Erythroblast (primary cell): ENCODE results near the gene OPA3.

Experiments used
- GATA1 ChIP-seq: IDR thresholded peaks from 2 replicates; pipeline ENCODE4 v1.6.1; 2011; ENCODE audit warnings: low read depth, mild to moderate bottlenecking, control low read depth, low read length, moderate library complexity
- POLR2A ChIP-seq: IDR thresholded peaks from 2 replicates; pipeline ENCODE4 v1.6.1; 2011; ENCODE audit warnings: mild to moderate bottlenecking, low read length

DNA sequence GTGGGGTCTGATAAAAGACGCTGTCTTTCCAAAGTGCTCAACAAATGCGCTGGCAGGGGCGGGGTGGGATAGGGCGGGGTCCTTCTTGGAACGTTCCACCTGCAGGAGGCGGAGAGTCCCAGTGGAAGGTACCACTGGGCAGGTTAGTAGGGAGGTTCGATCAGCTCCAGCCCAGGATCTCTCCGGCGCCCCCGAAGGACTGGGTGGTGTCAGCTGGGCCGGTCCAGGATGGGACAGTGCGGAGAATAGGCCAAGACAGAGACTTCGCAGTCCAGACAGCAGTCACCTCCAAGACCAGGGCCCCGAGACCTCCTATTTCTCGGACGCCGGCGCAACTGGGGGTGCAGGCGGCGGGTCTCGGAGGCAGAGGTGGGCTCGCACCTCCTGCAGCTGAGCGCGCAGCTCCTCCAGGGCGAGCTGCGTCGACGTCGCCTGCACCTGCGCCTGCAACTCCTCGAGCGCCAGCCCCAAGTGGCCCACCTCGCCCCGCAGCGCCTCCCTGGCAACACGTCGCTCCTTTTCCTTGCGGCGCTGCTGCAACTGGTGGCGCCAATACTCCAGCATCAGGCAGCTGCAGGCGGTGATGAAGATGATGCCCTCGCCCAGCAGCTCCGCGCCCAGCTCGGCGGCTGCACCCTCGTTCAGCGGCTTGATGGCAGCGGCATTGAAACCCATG lies 55.7 kb downstream of the OPA3 start:
- TF ChIP-seq POLR2A = no peak
- TF ChIP-seq GATA1 = no peak
